HEK293 (cell line): ENCODE measurements around the gene TBX4.

ENCODE experiments used
- CTCF ChIA-PET: fragments of 350-600 bp; formaldehyde crosslinking; extraction: SDS; loops from one replicate; lab custom pipeline; 2021; ENCODE audit warnings: antibody characterized with exemption; lab: Yijun Ruan, JAX
- POLR2A ChIA-PET: fragments of 300-600 bp; formaldehyde crosslinking; extraction: SDS; loops from one replicate; lab custom pipeline; 2020; ENCODE audit warnings: antibody characterized with exemption, inconsistent platforms; lab: Yijun Ruan, JAX
- H3K27ac ChIP-seq: fragments of 200-500 bp; sonication (Bioruptor generic); 2 replicates; pipeline ENCODE4 v1.5.1; 2014; ENCODE audit warnings: low read depth, low read length, control low read depth, inconsistent platforms; ENCODE audit errors: extremely low read depth
- H3K36me3 ChIP-seq, 2 experiments: fragments of 200-500 bp in 1 of 2; sonication (Bioruptor generic) in 1 of 2; 1 replicate in 1 of 2; 2 replicates in 1 of 2; pipeline ENCODE4 v1.5.1; 2014 to 2017; ENCODE audit warnings: inconsistent platforms in 2 of 2, low read length in 2 of 2; ENCODE audit not compliant: control insufficient read depth in 2 of 2, insufficient read depth in 1 of 2
- H3K4me1 ChIP-seq: fragments of 200-500 bp; sonication (Bioruptor generic); 2 replicates; pipeline ENCODE4 v1.5.1; 2014; ENCODE audit warnings: mild to moderate bottlenecking, low read length, inconsistent platforms; ENCODE audit not compliant: control insufficient read depth, insufficient read depth
- H3K4me3 ChIP-seq: 2 replicates; pipeline ENCODE4 v1.5.1; 2011; ENCODE audit warnings: low read depth, mild to moderate bottlenecking, control low read depth, low read length, moderate library complexity
- H3K9me3 ChIP-seq: fragments of 200-500 bp; sonication (Bioruptor generic); 2 replicates; pipeline ENCODE4 v1.5.1; 2014; ENCODE audit warnings: low read depth, low read length, inconsistent platforms; ENCODE audit not compliant: control insufficient read depth, insufficient read depth
- GLI2 ChIP-seq: fragments of 450-650 bp; formaldehyde crosslinking; IDR thresholded peaks from 2 replicates; pipeline ENCODE4; 2017; ENCODE audit warnings: missing biosample characterization, missing genetic modification characterization, low read depth, borderline replicate concordance
- PRDM1 ChIP-seq: fragments of 450-650 bp; formaldehyde crosslinking; IDR thresholded peaks from 2 replicates; pipeline ENCODE4; 2016; ENCODE audit warnings: missing biosample characterization, missing genetic modification characterization
- SETDB1 ChIP-seq: IDR thresholded peaks from one replicate; pipeline ENCODE4 v1.6.1; 2017; ENCODE audit warnings: mild to moderate bottlenecking, low read length, moderate library complexity, mixed read lengths; ENCODE audit not compliant: insufficient read length
- TRIM28 ChIP-seq: IDR thresholded peaks from 2 replicates; pipeline ENCODE4 v1.6.1; 2011; ENCODE audit warnings: low read length, control low read depth, borderline replicate concordance
- ZBTB1 ChIP-seq: fragments of 450-650 bp; formaldehyde crosslinking; IDR thresholded peaks from 2 replicates; pipeline ENCODE4 v1.5.1; 2016; ENCODE audit warnings: missing biosample characterization, missing genetic modification characterization
- ZBTB7A ChIP-seq: fragments of 450-650 bp; formaldehyde crosslinking; IDR thresholded peaks from 2 replicates; pipeline ENCODE4 v1.5.1; 2016; ENCODE audit warnings: low read depth, missing biosample characterization, missing genetic modification characterization
- ZNF112 ChIP-seq: fragments of 450-650 bp; formaldehyde crosslinking; IDR thresholded peaks from 2 replicates; pipeline ENCODE4 v1.5.0; 2017; ENCODE audit warnings: missing biosample characterization, missing genetic modification characterization
- ZNF16 ChIP-seq: fragments of 450-650 bp; formaldehyde crosslinking; IDR thresholded peaks from 2 replicates; pipeline ENCODE4 v1.5.1; 2016; ENCODE audit warnings: low read depth, missing biosample characterization, missing genetic modification characterization
- ZNF211 ChIP-seq: fragments of 450-650 bp; formaldehyde crosslinking; IDR thresholded peaks from 2 replicates; pipeline ENCODE4 v1.5.1; 2016; ENCODE audit warnings: low read depth, missing biosample characterization, missing genetic modification characterization
- ZNF24 ChIP-seq: fragments of 450-650 bp; formaldehyde crosslinking; IDR thresholded peaks from 2 replicates; pipeline ENCODE4 v1.5.1; 2016; ENCODE audit warnings: missing biosample characterization, missing genetic modification characterization
- ZNF426 ChIP-seq: fragments of 450-650 bp; formaldehyde crosslinking; IDR thresholded peaks from 2 replicates; pipeline ENCODE4 v1.5.1; 2017; ENCODE audit warnings: missing biosample characterization, missing genetic modification characterization, mild to moderate bottlenecking, inconsistent platforms, moderate library complexity
- ZNF530 ChIP-seq: fragments of 450-650 bp; formaldehyde crosslinking; IDR thresholded peaks from 2 replicates; pipeline ENCODE4 v1.5.1; 2016; ENCODE audit warnings: low read depth, missing biosample characterization, missing genetic modification characterization
- ZNF747 ChIP-seq: fragments of 450-650 bp; formaldehyde crosslinking; IDR thresholded peaks from 2 replicates; pipeline ENCODE4 v1.5.1; 2016; ENCODE audit warnings: missing biosample characterization, missing genetic modification characterization
- ZNF843 ChIP-seq: fragments of 450-650 bp; formaldehyde crosslinking; IDR thresholded peaks from 2 replicates; pipeline ENCODE4 v1.5.1; 2016; ENCODE audit warnings: missing biosample characterization, missing genetic modification characterization
- TF ChIP-seq, protein P1 (sequence below): fragments of 450-650 bp; formaldehyde crosslinking; IDR thresholded peaks from 2 replicates; pipeline ENCODE4 v1.5.0; 2017; ENCODE audit warnings: missing biosample characterization, missing genetic modification characterization, borderline replicate concordance
- TF ChIP-seq, protein P2 (sequence below): fragments of 450-650 bp; formaldehyde crosslinking; IDR thresholded peaks from 2 replicates; pipeline ENCODE4 v1.5.1; 2016; ENCODE audit warnings: missing biosample characterization, missing genetic modification characterization, borderline replicate concordance
- TF ChIP-seq, protein P3 (sequence below): fragments of 450-650 bp; formaldehyde crosslinking; IDR thresholded peaks from 2 replicates; pipeline ENCODE4 v1.5.1; 2017; ENCODE audit warnings: missing biosample characterization, missing genetic modification characterization

Gene TBX4

DNA sequence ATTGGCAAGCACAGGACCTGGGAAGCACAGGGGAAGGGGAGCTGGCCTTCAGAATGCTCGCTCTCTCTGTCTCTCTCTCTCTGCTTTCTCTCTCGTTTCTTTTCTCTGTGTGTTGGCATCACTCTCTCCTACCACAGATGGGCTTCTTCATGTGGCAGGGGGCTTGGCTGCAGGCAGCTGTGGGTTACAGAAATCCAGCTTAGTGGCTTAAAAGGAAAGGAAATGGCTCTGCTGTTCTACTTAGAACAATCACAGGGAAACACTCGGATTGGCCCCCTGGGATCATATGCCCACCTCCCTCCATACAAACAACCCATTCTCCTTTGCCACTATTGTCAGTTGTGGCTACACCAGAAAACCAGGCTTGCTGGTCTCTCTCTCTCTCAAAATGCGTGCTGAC, 32.2 kb upstream of the TBX4 start (continued):
- TF ChIP-seq ZNF747 (tag by site-specific recombination) (no peak), ZNF530 (no peak), GLI2 (tag by site-specific recombination) (no peak), SETDB1 (no peak), ZBTB7A (tag by site-specific recombination) (no peak), ZNF16 (tag by site-specific recombination) (no peak)
- TF ChIP-seq, protein P1, sequence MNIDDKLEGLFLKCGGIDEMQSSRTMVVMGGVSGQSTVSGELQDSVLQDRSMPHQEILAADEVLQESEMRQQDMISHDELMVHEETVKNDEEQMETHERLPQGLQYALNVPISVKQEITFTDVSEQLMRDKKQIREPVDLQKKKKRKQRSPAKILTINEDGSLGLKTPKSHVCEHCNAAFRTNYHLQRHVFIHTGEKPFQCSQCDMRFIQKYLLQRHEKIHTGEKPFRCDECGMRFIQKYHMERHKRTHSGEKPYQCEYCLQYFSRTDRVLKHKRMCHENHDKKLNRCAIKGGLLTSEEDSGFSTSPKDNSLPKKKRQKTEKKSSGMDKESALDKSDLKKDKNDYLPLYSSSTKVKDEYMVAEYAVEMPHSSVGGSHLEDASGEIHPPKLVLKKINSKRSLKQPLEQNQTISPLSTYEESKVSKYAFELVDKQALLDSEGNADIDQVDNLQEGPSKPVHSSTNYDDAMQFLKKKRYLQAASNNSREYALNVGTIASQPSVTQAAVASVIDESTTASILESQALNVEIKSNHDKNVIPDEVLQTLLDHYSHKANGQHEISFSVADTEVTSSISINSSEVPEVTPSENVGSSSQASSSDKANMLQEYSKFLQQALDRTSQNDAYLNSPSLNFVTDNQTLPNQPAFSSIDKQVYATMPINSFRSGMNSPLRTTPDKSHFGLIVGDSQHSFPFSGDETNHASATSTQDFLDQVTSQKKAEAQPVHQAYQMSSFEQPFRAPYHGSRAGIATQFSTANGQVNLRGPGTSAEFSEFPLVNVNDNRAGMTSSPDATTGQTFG (tag by site-specific recombination), result no peak
- TF ChIP-seq, protein P2, sequence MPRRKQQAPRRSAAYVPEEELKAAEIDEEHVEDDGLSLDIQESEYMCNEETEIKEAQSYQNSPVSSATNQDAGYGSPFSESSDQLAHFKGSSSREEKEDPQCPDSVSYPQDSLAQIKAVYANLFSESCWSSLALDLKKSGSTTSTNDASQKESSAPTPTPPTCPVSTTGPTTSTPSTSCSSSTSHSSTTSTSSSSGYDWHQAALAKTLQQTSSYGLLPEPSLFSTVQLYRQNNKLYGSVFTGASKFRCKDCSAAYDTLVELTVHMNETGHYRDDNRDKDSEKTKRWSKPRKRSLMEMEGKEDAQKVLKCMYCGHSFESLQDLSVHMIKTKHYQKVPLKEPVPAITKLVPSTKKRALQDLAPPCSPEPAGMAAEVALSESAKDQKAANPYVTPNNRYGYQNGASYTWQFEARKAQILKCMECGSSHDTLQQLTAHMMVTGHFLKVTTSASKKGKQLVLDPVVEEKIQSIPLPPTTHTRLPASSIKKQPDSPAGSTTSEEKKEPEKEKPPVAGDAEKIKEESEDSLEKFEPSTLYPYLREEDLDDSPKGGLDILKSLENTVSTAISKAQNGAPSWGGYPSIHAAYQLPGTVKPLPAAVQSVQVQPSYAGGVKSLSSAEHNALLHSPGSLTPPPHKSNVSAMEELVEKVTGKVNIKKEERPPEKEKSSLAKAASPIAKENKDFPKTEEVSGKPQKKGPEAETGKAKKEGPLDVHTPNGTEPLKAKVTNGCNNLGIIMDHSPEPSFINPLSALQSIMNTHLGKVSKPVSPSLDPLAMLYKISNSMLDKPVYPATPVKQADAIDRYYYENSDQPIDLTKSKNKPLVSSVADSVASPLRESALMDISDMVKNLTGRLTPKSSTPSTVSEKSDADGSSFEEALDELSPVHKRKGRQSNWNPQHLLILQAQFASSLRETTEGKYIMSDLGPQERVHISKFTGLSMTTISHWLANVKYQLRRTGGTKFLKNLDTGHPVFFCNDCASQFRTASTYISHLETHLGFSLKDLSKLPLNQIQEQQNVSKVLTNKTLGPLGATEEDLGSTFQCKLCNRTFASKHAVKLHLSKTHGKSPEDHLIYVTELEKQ (tag by site-specific recombination), result no peak

DNA sequence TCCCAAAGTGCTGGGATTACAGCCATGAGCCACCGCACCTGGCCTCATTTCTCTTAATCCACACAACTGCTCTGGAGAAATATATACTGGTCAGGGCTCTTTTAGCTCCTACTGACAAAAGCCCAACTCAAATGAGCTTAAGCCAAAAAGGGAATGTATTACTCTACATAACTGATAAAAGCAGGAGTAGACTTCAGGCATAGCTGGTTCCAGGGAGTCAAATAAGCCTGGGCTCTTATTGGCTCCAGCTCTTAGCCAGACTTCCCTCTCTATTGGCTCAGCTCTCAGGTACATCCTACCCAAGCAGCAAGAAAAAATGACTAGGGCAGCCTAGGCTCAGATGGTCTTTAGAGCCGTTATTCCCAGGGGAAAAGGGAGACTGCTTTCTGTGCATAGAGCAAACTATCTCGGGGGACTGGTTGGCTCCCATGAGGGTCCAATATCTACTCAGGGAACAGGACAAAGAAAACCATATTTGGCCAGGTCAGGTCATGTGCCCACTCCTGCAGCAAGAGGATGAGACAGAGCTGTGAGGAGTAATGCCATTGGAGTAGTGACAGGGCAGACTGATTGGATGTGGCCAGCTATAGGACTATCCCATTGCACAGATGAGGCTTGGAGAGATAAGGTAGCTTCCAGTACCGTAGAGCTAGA, 31.4 kb upstream of the TBX4 start:
- ChIA-PET CTCF (interaction anchor here (0.6 to 2.9 kb wide), 5 partner anchors 9 to 162 kb away, joined by 3 to 19 read pairs (median 6); no protein-coding TSS in a partner anchor), POLR2A (interaction anchor here (0.6 to 0.7 kb wide), 4 partner anchors 27 to 245 kb away, joined by 3 to 4 read pairs (median 3); no protein-coding TSS in a partner anchor)
- Histone ChIP-seq H3K4me3 (no peak overlapping the region), H3K36me3 (no peaks in the 10 kb centered on the region), H3K27ac (no peak overlapping the region), H3K4me1 (no peaks in the 10 kb centered on the region; the same call in 1 of the 2 replicates), H3K9me3 (no peaks in the 10 kb centered on the region)
- TF ChIP-seq ZNF426 (no peak), ZNF112 (tag by site-specific recombination) (no peak), PRDM1 (tag by site-specific recombination) (no peak), ZNF843 (tag by site-specific recombination) (no peak), ZNF211 (tag by site-specific recombination) (no peak)
- TF ChIP-seq, protein P3, sequence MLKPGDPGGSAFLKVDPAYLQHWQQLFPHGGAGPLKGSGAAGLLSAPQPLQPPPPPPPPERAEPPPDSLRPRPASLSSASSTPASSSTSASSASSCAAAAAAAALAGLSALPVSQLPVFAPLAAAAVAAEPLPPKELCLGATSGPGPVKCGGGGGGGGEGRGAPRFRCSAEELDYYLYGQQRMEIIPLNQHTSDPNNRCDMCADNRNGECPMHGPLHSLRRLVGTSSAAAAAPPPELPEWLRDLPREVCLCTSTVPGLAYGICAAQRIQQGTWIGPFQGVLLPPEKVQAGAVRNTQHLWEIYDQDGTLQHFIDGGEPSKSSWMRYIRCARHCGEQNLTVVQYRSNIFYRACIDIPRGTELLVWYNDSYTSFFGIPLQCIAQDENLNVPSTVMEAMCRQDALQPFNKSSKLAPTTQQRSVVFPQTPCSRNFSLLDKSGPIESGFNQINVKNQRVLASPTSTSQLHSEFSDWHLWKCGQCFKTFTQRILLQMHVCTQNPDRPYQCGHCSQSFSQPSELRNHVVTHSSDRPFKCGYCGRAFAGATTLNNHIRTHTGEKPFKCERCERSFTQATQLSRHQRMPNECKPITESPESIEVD (tag by site-specific recombination), result no peak

DNA sequence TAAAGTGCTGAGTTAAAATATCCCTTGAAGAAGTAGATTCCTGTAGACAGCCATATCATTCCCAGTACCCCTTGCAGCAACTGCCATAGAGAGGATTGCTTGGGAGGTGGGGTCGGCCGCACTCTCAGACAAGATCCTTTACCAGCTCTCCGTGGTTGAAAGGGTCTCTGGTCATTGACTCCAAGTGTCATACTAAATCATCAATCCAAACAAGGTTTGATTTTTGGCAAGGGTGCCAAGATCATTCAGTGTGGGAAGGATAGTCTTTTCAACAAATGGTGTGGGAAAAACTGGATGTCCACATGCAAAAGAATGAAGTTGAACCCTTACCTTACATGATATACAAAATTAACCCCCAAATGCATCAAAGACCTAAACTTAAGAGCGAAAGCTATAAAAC, 30.8 kb upstream of the TBX4 start:
- H3K36me3 ChIP-seq, result no peaks in the 10 kb centered on the region
- ChIA-PET POLR2A (interaction anchor here (0.6 kb wide), 2 partner anchors 26 to 98 kb away, joined by 3 to 4 read pairs; no protein-coding TSS in a partner anchor), CTCF (interaction anchor here (0.9 to 1.6 kb wide), 2 partner anchors 9 to 153 kb away, joined by 5 to 9 read pairs; no protein-coding TSS in a partner anchor)
- H3K27ac ChIP-seq, result no peak overlapping the region
- H3K4me1 ChIP-seq, result no peaks in the 10 kb centered on the region
- H3K9me3 ChIP-seq, result no peaks in the 10 kb centered on the region
- H3K4me3 ChIP-seq, result no peak overlapping the region
- TF ChIP-seq ZNF24 (tag by site-specific recombination), result no peak
- TF ChIP-seq ZBTB1 (tag by site-specific recombination), result no peak
- TF ChIP-seq TRIM28, result no peak
- TF ChIP-seq ZNF16 (tag by site-specific recombination), result no peak
